Measurements from ENCODE around the gene HOXD11.

HOXD11 gene

GRCh38 chr2:176146101-176146500 is 39.0 kb downstream of the HOXD11 start:
- Histone ChIP-seq H3K27ac (ENCODE audit: low read depth, low read length) (no peak overlapping the region), H3K9me2 (replicated peaks; ENCODE audit: control insufficient read depth, low read length) (no peaks in the 10 kb centered on the region), H3K9me3 (ENCODE audit: control insufficient read depth, insufficient read depth, low read length) (no peaks in the 10 kb centered on the region), H3K4me2 (ENCODE audit: low read length) (no peak overlapping the region), H4K20me1 (ENCODE audit: control insufficient read depth, insufficient read depth, low read depth, low read length) (no peaks in the 10 kb centered on the region), H3F3A (ENCODE audit: control insufficient read depth, insufficient read depth) (no peaks in the 10 kb centered on the region), H3K79me2 (ENCODE audit: control insufficient read depth, low read length) (no peaks in the 10 kb centered on the region), H3K4me3 (ENCODE audit: low read length) (no peak overlapping the region), H3K27me3 (ENCODE audit: control insufficient read depth, low read length) (no peaks in the 10 kb centered on the region; the same call in 1 of the 2 replicates), H3K36me3 (ENCODE audit: control insufficient read depth, low read length) (no peaks in the 10 kb centered on the region), H3K4me1 (ENCODE audit: control insufficient read depth, low read length) (no peaks in the 10 kb centered on the region)
- no peak for TF ChIP-seq EZH2phosphoT487 (IDR thresholded peaks at IDR 0.05; ENCODE audit: borderline replicate concordance, low read length)
- no peak for TF ChIP-seq CTCF (IDR thresholded peaks at IDR 0.05; ENCODE audit: low read depth, low read length, poor library complexity, severe bottlenecking)

DNA sequence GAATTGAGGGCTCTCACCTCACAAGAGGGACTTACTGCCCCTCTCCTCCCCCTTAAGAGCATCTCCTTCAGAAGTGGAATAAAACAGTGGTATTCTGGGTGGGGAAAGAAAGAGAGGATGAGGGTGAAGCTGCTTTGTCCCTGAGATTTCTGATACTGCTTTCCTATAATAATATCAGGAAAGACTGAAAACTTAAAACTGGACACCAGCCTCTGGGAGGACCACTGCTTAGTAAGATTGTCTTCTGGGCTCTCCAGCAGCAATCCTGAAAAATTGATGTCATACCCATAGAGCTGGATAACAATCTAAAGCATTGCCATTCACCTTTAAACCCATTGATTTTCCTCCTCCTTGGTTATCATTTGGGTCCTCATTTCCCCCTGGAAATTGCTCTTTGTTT is 39.6 kb downstream of the HOXD11 start:
- H3K27ac ChIP-seq (ENCODE audit: low read depth, low read length), result no peak overlapping the region
- no peak overlapping the region for H3K4me2 ChIP-seq (ENCODE audit: low read length)
- H3K9me3 ChIP-seq (ENCODE audit: control insufficient read depth, insufficient read depth, low read length), result no peaks in the 10 kb centered on the region
- H3K27me3 ChIP-seq (ENCODE audit: control insufficient read depth, low read length), result no peaks in the 10 kb centered on the region; the same call in 1 of the 2 replicates
- no peak overlapping the region for H3K4me3 ChIP-seq (ENCODE audit: low read length)
- H3K9me2 ChIP-seq (replicated peaks; ENCODE audit: control insufficient read depth, low read length), result no peaks in the 10 kb centered on the region
- no peaks in the 10 kb centered on the region for H3F3A ChIP-seq (ENCODE audit: control insufficient read depth, insufficient read depth)
- TF ChIP-seq CTCF (IDR thresholded peaks at IDR 0.05; ENCODE audit: low read depth, low read length, poor library complexity, severe bottlenecking), result no peak
- TF ChIP-seq EZH2phosphoT487 (IDR thresholded peaks at IDR 0.05; ENCODE audit: borderline replicate concordance, low read length), result no peak
- no peaks in the 10 kb centered on the region for H3K36me3 ChIP-seq (ENCODE audit: control insufficient read depth, low read length)
- H3K4me1 ChIP-seq (ENCODE audit: control insufficient read depth, low read length), result no peaks in the 10 kb centered on the region
- H3K79me2 ChIP-seq (ENCODE audit: control insufficient read depth, low read length), result no peaks in the 10 kb centered on the region
- no peaks in the 10 kb centered on the region for H4K20me1 ChIP-seq (ENCODE audit: control insufficient read depth, insufficient read depth, low read depth, low read length)

GRCh38 chr2:176147210-176147799 is 40.2 kb downstream of the HOXD11 start:
- Histone ChIP-seq H4K20me1 (ENCODE audit: control insufficient read depth, insufficient read depth, low read depth, low read length) (no peaks in the 10 kb centered on the region), H3K27me3 (ENCODE audit: control insufficient read depth, low read length) (no peaks in the 10 kb centered on the region; the same call in 1 of the 2 replicates), H3F3A (ENCODE audit: control insufficient read depth, insufficient read depth) (no peaks in the 10 kb centered on the region), H3K27ac (ENCODE audit: low read depth, low read length) (no peak overlapping the region), H3K79me2 (ENCODE audit: control insufficient read depth, low read length) (no peaks in the 10 kb centered on the region), H3K4me1 (ENCODE audit: control insufficient read depth, low read length) (no peaks in the 10 kb centered on the region), H3K9me2 (replicated peaks; ENCODE audit: control insufficient read depth, low read length) (no peaks in the 10 kb centered on the region), H3K4me2 (ENCODE audit: low read length) (no peak overlapping the region), H3K36me3 (ENCODE audit: control insufficient read depth, low read length) (no peaks in the 10 kb centered on the region), H3K4me3 (ENCODE audit: low read length) (no peak overlapping the region), H3K9me3 (ENCODE audit: control insufficient read depth, insufficient read depth, low read length) (no peaks in the 10 kb centered on the region)
- TF ChIP-seq CTCF (IDR thresholded peaks at IDR 0.05; ENCODE audit: low read depth, low read length, poor library complexity, severe bottlenecking), result no peak
- no peak for TF ChIP-seq EZH2phosphoT487 (IDR thresholded peaks at IDR 0.05; ENCODE audit: borderline replicate concordance, low read length)

All from DOHH2 (cell line).